A172 (cell line): ENCODE measurements around the gene PNMA8B. TPM values are rescaled to one million over a fixed set of nuclear protein-coding genes. Genes with fewer than 3 reads are reported as not detected.

Experiments
- DNase-seq: peaks from one replicate; pipeline ENCODE4 v3.0.0-alpha.2; 2015; ENCODE audit warnings: low spot score
- total RNA-seq: library from RNA; depleted of rRNA; stranded (reverse); fragments of >200 nt; shearing (Covaris generic); gene quantifications from 2 replicates; pipeline ENCODE4 v1.2.3, GENCODE V29; 2014; rRNA removed

PNMA8B gene
- total RNA-seq, 1 experiment from 2014 or later: not detected

GRCh38 chr19:46454244-46454643 is 41.4 kb downstream of the PNMA8B start:
- no peak for DNase-seq

GRCh38 chr19:46453661-46454060 is 42.0 kb downstream of the PNMA8B start:
- no peak for DNase-seq

- no peak for DNase-seq
These were observed 43.5 kb downstream of the PNMA8B start for GRCh38 chr19:46452186-46452585.

- DNase-seq: no peak
These were observed 44.3 kb downstream of the PNMA8B start for GRCh38 chr19:46451352-46451751.

GRCh38 chr19:46450737-46451136 is 44.9 kb downstream of the PNMA8B start:
- DNase-seq: no peak

GRCh38 chr19:46449228-46449627 is 46.4 kb downstream of the PNMA8B start:
- no peak for DNase-seq

GRCh38 chr19:46448601-46449000 is 47.1 kb downstream of the PNMA8B start:
- no peak for DNase-seq

- DNase-seq: no peak
These were observed 47.8 kb downstream of the PNMA8B start for GRCh38 chr19:46447824-46448223.

- DNase-seq: no peak
These were observed 48.7 kb downstream of the PNMA8B start for GRCh38 chr19:46447006-46447405.

- DNase-seq: no peak
These were observed 49.6 kb downstream of the PNMA8B start for GRCh38 chr19:46446021-46446420.

GRCh38 chr19:46442808-46443450 is 52.7 kb downstream of the PNMA8B start:
- peak; percentile 57 for DNase-seq

GRCh38 chr19:46441866-46442265 is 53.8 kb downstream of the PNMA8B start:
- no peak for DNase-seq

Other genes starting within 250 kb of the PNMA8B start
- gene HIF3A, start 198.8 kb downstream of the PNMA8B start, total RNA-seq: not detected in 2 replicates
- 40.4 and 53.1 TPM in 2 replicates for gene PPP5C, start 148.8 kb downstream of the PNMA8B start, total RNA-seq
- not detected in 2 replicates for gene CCDC8, start 82.3 kb downstream of the PNMA8B start, total RNA-seq
- gene PNMA8C, start 66.9 kb downstream of the PNMA8B start, total RNA-seq: not detected in 2 replicates
- gene PNMA8A, start 24.3 kb downstream of the PNMA8B start, total RNA-seq: not detected in 2 replicates
- gene CALM3, start 105.5 kb upstream of the PNMA8B start, total RNA-seq: 103 and 145 TPM in 2 replicates
- 1.1 and 1.6 TPM in 2 replicates for gene PTGIR, start 129.2 kb upstream of the PNMA8B start, total RNA-seq
- gene GNG8, start 140.3 kb upstream of the PNMA8B start, total RNA-seq: not detected in 2 replicates
- 0.84 and 1.1 TPM in 2 replicates for gene DACT3, start 165.3 kb upstream of the PNMA8B start, total RNA-seq
- 13.3 and 18.8 TPM in 2 replicates for gene PRKD2, start 221.2 kb upstream of the PNMA8B start, total RNA-seq